ENCODE data around the gene PROCA1. TPM values are rescaled to one million over a fixed set of nuclear protein-coding genes. Genes with fewer than 3 reads are reported as not detected.
A peak's percentile ranks its signal among the peaks of the same experiment; 100 is the strongest.

The PROCA1 gene
- total and polyA plus RNA-seq, 12 donors = 0.74 to 4.9 (median 1.3) TPM

DNA sequence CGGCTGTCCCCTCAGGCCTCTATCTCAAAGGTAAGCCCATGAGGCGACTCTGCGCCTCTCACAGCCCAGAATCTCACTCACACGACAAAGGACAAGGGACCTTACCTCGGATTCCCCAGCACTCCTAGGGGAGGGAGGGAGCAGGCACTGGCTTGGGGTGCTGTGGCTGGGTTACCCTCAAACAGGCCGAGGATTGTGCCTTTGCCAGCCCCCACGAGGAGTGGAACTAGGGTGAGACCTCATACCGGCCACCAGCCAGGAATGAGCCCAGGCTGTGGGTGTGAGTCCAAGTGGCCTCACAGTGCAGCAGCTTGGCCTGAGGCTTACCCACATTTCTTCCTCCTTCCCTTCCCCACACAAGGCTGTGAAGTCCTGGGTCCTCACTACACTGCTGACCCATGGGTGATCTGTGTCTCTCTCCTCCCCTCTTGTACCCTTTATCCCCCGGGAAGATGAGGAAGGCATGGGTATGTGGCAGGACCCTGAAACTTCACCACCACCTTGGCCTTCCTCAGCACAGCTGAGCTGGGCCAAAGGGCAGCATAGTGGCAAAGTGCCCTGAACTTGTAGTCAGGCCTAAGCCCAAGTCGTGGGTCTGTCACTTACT, 5.9 kb downstream of the PROCA1 start:
- Histone ChIP-seq H3K27me3 (no peaks in the 10 kb centered on the region), H3K4me1 (peaks cover 0 to 10% (median 7%) of the 10 kb centered on the region in 9 donors), H3K9me3 (no peaks in the 10 kb centered on the region), H3K4me3 (no peak overlapping the region), H3K36me3 (peaks cover 0 to 43% (median 26%) of the 10 kb centered on the region in 9 donors), H3K27ac (no peak overlapping the region)
- DNase-seq (no peak), ATAC-seq (no peak)
- TF ChIP-seq, protein P1, sequence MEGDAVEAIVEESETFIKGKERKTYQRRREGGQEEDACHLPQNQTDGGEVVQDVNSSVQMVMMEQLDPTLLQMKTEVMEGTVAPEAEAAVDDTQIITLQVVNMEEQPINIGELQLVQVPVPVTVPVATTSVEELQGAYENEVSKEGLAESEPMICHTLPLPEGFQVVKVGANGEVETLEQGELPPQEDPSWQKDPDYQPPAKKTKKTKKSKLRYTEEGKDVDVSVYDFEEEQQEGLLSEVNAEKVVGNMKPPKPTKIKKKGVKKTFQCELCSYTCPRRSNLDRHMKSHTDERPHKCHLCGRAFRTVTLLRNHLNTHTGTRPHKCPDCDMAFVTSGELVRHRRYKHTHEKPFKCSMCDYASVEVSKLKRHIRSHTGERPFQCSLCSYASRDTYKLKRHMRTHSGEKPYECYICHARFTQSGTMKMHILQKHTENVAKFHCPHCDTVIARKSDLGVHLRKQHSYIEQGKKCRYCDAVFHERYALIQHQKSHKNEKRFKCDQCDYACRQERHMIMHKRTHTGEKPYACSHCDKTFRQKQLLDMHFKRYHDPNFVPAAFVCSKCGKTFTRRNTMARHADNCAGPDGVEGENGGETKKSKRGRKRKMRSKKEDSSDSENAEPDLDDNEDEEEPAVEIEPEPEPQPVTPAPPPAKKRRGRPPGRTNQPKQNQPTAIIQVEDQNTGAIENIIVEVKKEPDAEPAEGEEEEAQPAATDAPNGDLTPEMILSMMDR (IDR thresholded peaks at IDR 0.05) = no peak
- 79 to 83% methylated on average over 10 of the region's 10 CpGs for WGBS, 2 donors
- intact Hi-C loops (cut with DNase I) = loop anchor here in 3 of 10 donors (5.0 kb wide), 2 partner anchors 39 to 44 kb away; partner anchors contain the start of genes SDF2 (in 2 of the 3) and SUPT6H (in 2 of the 3)

DNA sequence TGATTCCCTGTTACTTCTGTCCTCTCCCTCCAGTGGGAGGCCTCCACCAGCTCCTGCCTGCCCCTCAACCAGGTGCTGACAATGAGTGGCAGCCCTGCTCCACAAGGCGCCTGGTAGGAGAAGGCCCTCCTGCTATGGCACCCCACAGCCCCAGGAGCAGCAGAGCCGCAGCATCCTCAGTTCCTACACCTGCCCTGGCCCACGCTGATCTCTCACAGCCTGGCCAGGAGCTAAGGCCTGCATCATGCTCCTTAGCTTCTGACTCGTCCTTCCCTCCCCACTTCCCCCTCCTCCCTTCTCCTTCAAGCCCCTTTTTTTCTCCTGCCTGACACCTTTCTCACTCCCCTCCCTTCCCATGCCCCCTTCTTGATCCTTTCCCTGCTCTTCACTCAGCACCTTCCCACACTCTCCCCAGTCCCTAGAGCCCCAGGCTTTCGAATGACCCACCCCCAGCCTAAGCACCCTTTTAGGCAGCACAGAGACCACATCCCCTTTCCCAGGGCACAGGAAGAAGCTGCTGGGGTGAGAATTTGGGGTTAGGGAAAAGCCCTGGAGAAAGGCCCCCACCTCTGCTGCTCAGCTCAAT, 6.5 kb downstream of the PROCA1 start:
- no peaks in the 10 kb centered on the region for H3K9me3 ChIP-seq
- TF ChIP-seq, protein P1 (IDR thresholded peaks at IDR 0.05) = no peak
- peaks cover 0 to 5% (median 2%) of the 10 kb centered on the region in 9 donors for H3K4me1 ChIP-seq
- H3K27me3 ChIP-seq = no peaks in the 10 kb centered on the region
- peaks cover 0 to 49% (median 32%) of the 10 kb centered on the region in 9 donors for H3K36me3 ChIP-seq
- intact Hi-C loops (cut with DNase I) = loop anchor here in 3 of 10 donors (5.0 kb wide), 2 partner anchors 38 to 43 kb away; partner anchors contain the start of genes SDF2 (in 2 of the 3) and SUPT6H (in 2 of the 3)
- WGBS, 2 donors = 76 to 80% methylated on average over 5 of the region's 5 CpGs
- ATAC-seq (no peak), DNase-seq (no peak)
- no peak overlapping the region for H3K27ac ChIP-seq
- H3K4me3 ChIP-seq = no peak overlapping the region

DNA sequence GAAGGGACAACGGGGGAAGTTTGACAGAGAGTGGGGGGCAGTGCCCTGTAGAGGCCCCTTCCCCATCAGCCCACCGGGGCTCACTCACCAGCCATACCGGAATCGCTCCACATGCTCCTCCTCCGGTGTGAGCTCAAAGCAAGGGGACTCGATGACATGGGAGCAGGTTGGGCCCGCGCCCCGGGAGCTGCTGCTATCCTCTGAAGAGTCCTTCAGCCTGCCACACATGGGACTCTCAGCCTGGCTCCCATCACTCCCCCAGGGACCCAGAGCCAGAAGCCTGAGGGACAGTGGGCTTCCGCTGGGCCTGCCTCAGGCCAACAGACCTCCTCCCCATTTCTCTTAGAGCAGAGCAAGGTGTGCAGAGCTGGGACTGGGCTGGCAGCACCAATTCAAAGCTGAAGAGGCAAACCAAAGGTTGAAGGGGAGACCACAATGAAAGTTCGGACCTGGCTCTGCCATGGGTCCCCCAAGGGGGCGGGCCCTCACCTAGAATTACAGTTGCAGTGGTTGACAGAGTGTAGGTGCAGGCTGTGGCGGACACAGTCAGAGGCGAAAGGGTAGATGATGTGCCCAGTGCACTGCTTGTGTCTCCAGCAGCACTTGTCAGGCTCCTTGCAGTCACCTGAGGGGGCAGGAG, 7.3 kb downstream of the PROCA1 start:
- Histone ChIP-seq H3K36me3 (peaks cover 0 to 58% (median 40%) of the 10 kb centered on the region in 9 donors), H3K9me3 (no peaks in the 10 kb centered on the region), H3K27me3 (no peaks in the 10 kb centered on the region), H3K27ac (no peak overlapping the region), H3K4me3 (no peak overlapping the region), H3K4me1 (no peaks in the 10 kb centered on the region)
- ATAC-seq = peak in 2 of 8 donors; percentile 6 to 14
- TF ChIP-seq, protein P1 (IDR thresholded peaks at IDR 0.05) = no peak
- no peak for DNase-seq
- intact Hi-C loops (cut with DNase I) = loop anchor here in 2 of 10 donors (5.0 kb wide), 2 partner anchors 52 to 513 kb away; no protein-coding TSS in a partner anchor
- 88 to 92% methylated on average over 14 of the region's 14 CpGs for WGBS, 2 donors

DNA sequence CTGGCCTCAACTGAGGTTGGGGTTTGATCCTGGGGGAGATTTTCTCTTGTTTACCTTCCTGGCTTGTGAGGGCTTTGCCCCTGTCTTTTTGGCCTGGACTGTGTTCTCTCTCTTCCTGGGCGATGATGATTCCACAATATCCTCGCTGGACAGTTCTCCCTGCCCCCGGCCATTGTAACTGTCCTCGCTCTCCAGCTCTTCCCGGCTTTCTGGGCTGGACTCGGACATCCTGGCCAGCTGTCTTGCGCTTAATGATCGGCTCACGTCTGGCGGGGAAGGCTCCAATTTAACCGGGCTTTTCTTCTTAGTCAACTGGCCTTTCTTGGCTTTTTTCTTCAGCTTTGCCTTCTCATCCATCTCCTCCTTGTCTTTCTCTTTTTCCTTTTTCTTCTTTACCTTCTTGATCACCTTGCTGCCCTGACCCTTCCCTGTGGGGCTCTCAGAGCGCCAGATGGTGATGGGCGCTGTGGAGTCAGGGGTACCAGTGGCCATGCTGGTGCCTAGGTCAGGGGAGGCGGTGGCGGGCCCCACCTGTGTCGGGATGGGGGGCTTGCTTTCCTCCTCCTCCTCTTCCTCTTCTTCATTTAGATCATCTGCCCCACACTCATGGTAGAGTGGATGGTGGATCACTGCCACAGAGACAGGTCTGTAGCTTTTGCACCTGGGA, 8.0 kb downstream of the PROCA1 start:
- Histone ChIP-seq H3K27me3 (no peaks in the 10 kb centered on the region), H3K4me3 (no peak overlapping the region), H3K4me1 (no peaks in the 10 kb centered on the region), H3K9me3 (no peaks in the 10 kb centered on the region), H3K27ac (no peak overlapping the region), H3K36me3 (peaks cover 0 to 64% (median 47%) of the 10 kb centered on the region in 9 donors)
- TF ChIP-seq, protein P1 (IDR thresholded peaks at IDR 0.05) = no peak
- intact Hi-C loops (cut with DNase I) = loop anchor here in 2 of 10 donors (5.0 kb wide), 2 partner anchors 51 to 514 kb away; no protein-coding TSS in a partner anchor
- ATAC-seq (no peak), DNase-seq (no peak)
- WGBS, 2 donors = 77 to 86% methylated on average over 16 of the region's 16 CpGs

Measured in heart right ventricle (tissue), 16 donors.